SU-DHL-6 (cell line): ENCODE results near the gene CAPZA1.

ENCODE experiments used
- EZH2phosphoT487 ChIP-seq: fragments of 200-600 bp; sonication (generic), shearing (Covaris generic); conservative IDR thresholded peaks from 2 replicates; pipeline ENCODE4 v1.6.1; 2018; ENCODE audit warnings: mild to moderate bottlenecking, antibody characterized with exemption, low read length, moderate library complexity, mixed read lengths
- TF ChIP-seq, protein P1 (sequence below): fragments of 200-600 bp; sonication (generic); IDR thresholded peaks from one replicate; pipeline ENCODE4 v1.5.1; 2017; ENCODE audit warnings: antibody characterized with exemption, mild to moderate bottlenecking, low read length, moderate library complexity; ENCODE audit not compliant: insufficient read depth, poor library complexity, severe bottlenecking

DNA sequence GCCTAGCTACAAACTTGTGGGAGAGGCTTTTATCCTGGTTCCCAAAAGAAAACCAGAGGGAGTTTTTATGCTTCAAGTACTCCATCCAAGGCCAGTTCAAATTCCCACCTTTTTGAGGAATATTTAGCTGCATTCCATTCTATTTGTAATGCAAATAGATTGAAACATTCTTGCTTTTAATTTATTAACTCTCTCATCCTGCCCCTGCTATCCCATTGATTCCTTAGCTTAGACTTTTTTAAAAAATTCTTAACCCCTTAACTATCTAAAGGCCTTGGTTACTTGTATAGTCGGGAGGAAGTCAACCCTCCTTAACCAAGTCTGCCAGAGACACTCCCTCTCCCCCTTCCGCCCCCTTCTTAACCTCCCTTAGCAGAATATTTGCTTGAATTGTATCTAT lies 52.4 kb downstream of the CAPZA1 start:
- TF ChIP-seq, protein P1, sequence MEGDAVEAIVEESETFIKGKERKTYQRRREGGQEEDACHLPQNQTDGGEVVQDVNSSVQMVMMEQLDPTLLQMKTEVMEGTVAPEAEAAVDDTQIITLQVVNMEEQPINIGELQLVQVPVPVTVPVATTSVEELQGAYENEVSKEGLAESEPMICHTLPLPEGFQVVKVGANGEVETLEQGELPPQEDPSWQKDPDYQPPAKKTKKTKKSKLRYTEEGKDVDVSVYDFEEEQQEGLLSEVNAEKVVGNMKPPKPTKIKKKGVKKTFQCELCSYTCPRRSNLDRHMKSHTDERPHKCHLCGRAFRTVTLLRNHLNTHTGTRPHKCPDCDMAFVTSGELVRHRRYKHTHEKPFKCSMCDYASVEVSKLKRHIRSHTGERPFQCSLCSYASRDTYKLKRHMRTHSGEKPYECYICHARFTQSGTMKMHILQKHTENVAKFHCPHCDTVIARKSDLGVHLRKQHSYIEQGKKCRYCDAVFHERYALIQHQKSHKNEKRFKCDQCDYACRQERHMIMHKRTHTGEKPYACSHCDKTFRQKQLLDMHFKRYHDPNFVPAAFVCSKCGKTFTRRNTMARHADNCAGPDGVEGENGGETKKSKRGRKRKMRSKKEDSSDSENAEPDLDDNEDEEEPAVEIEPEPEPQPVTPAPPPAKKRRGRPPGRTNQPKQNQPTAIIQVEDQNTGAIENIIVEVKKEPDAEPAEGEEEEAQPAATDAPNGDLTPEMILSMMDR, result no peak
- no peak for TF ChIP-seq EZH2phosphoT487
